Breast epithelium (tissue), 3 donors: ENCODE results near the gene ARIH1.

ENCODE experiments used
- POLR2A ChIP-seq: fragments of 450-650 bp; IDR thresholded peaks from one replicate; pipeline ENCODE4 v1.6.1; 2016; ENCODE audit warnings: antibody characterized with exemption, mild to moderate bottlenecking, moderate library complexity
- TF ChIP-seq, protein P1 (sequence below), 3 donors: fragments of 450-650 bp; IDR thresholded peaks; one replicate each; pipeline ENCODE4 v1.5.1; 2016 to 2017; ENCODE audit warnings: antibody characterized with exemption in 3 of 3, mild to moderate bottlenecking in 3 of 3, moderate library complexity in 3 of 3

DNA sequence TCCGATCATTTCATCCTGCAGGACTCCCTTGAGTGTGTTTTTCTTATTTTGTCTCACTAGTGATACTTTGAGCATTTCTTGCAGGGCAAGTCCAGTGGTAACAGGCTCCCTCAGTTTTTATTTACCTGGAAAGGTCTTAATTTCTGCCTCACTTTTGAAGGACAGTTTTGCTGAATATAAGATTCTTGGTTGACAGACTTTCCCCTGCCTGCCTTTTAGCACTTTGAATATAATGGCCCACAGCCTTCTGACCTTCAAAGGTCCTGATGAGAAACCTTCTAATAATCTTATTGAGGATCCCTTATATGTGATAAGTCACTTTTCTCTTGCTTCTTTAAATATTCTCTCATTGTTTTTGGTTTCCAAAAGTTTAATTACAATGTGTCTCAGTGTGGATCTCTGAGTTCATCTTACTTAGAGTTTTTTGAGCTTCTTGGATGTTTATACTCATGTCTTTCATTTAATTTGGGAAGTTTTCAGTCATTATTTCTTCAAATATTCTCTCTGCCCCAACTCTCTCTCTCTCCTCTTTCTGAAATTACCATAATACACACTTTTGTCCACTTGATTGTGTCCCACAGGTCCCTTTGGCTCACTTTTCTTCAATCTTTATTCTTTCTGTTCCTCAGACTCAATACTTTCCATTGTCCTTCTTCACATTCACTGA lies 36.3 kb upstream of the ARIH1 start:
- TF ChIP-seq POLR2A = no peak
- TF ChIP-seq, protein P1, sequence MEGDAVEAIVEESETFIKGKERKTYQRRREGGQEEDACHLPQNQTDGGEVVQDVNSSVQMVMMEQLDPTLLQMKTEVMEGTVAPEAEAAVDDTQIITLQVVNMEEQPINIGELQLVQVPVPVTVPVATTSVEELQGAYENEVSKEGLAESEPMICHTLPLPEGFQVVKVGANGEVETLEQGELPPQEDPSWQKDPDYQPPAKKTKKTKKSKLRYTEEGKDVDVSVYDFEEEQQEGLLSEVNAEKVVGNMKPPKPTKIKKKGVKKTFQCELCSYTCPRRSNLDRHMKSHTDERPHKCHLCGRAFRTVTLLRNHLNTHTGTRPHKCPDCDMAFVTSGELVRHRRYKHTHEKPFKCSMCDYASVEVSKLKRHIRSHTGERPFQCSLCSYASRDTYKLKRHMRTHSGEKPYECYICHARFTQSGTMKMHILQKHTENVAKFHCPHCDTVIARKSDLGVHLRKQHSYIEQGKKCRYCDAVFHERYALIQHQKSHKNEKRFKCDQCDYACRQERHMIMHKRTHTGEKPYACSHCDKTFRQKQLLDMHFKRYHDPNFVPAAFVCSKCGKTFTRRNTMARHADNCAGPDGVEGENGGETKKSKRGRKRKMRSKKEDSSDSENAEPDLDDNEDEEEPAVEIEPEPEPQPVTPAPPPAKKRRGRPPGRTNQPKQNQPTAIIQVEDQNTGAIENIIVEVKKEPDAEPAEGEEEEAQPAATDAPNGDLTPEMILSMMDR (IDR thresholded peaks at IDR 0.05) = no peak
